ENCODE measurements around the gene GKN2. TPM values are rescaled to one million over a fixed set of nuclear protein-coding genes. Genes with fewer than 3 reads are reported as not detected.
A peak's percentile ranks its signal among the peaks of the same experiment; 100 is the strongest.

The GKN2 gene
- total and polyA plus RNA-seq, 4 donors = 9.1 TPM; not detected in 3

- Histone ChIP-seq H3K36me3 (ENCODE audit: control insufficient read depth in 4 of 4, insufficient read depth in 3 of 4, low read depth in 1 of 4, low read length in 3 of 4) (no peaks in the 10 kb centered on the region), H3K27me3 (ENCODE audit: control insufficient read depth in 4 of 4, insufficient read depth in 4 of 4, low read length in 3 of 4) (no peaks in the 10 kb centered on the region), H3K9ac (ENCODE audit: low read depth in 1 of 2, low read length in 2 of 2) (no peak overlapping the region), H3K27ac (ENCODE audit: low read depth in 1 of 2, low read length in 2 of 2) (no peak overlapping the region), H3K9me3 (ENCODE audit: control insufficient read depth in 4 of 4, low read length in 3 of 4) (no peaks in the 10 kb centered on the region), H3K4me1 (ENCODE audit: control insufficient read depth in 4 of 4, insufficient read depth in 4 of 4, low read length in 3 of 4) (peaks cover 0 to 9% (median 2%) of the 10 kb centered on the region in 4 donors), H3K4me3 (ENCODE audit: low read depth in 1 of 3, low read length in 3 of 3) (no peak overlapping the region)
- peak; percentile 76 for DNase-seq (ENCODE audit: low spot score)
- no peak for TF ChIP-seq HNF4G (IDR thresholded peaks at IDR 0.05)
- no peak for TF ChIP-seq FOXA1 (IDR thresholded peaks at IDR 0.05)
- TF ChIP-seq CTCF (IDR thresholded peaks at IDR 0.05; ENCODE audit: low read depth, low read length, missing input control) = peak; percentile 88
- no peak for TF ChIP-seq FOXA2 (IDR thresholded peaks at IDR 0.05)
- TF ChIP-seq MAX (IDR thresholded peaks at IDR 0.05) = no peak
- no peak for TF ChIP-seq TAF1 (conservative IDR thresholded peaks at IDR 0.05)
- no peak for TF ChIP-seq GABPA (IDR thresholded peaks at IDR 0.05 in 1 of 2, conservative IDR thresholded peaks at IDR 0.05 in 1 of 2)
- TF ChIP-seq RAD21 (IDR thresholded peaks at IDR 0.05) = peak; percentile 86 to 91
- TF ChIP-seq REST (IDR thresholded peaks at IDR 0.05) = no peak
- TF ChIP-seq RXRA (IDR thresholded peaks at IDR 0.05) = no peak
- no peak for TF ChIP-seq EGR1 (IDR thresholded peaks at IDR 0.05; ENCODE audit: low read depth in 2 of 2)
- TF ChIP-seq HNF4A (conservative IDR thresholded peaks at IDR 0.05) = peak in 1 of 2 donors; percentile 21
- TF ChIP-seq SP1 (IDR thresholded peaks at IDR 0.05) = no peak
- TF ChIP-seq ZBTB33 (IDR thresholded peaks at IDR 0.05) = no peak
- TF ChIP-seq YY1 (IDR thresholded peaks at IDR 0.05) = no peak
- TF ChIP-seq ATF3 (IDR thresholded peaks at IDR 0.05) = no peak
- TF ChIP-seq JUND (IDR thresholded peaks at IDR 0.05) = no peak
- TF ChIP-seq NR2F2 (IDR thresholded peaks at IDR 0.05) = peak; percentile 30
- 77% methylated on average over 3 of the region's 3 CpGs for WGBS
Measured at GRCh38 chr2:68909793-68910674, 42.7 kb downstream of the GKN2 start.
